Fibroblast of villous mesenchyme (primary cell): ENCODE data around the gene TPSAB1. TPM values are rescaled to one million over a fixed set of nuclear protein-coding genes. Genes with fewer than 3 reads are reported as not detected.

Experiments used
- DNase-seq: peaks from one replicate; pipeline ENCODE4 v3.0.0-alpha.2; 2010; ENCODE audit warnings: low read depth
- H3K4me3 ChIP-seq: 2 replicates; pipeline ENCODE4 v1.5.1; 2011; ENCODE audit warnings: low read depth, mild to moderate bottlenecking, low read length
- CTCF ChIP-seq: IDR thresholded peaks from 2 replicates; pipeline ENCODE4 v1.5.1; 2012; ENCODE audit warnings: low read depth, mild to moderate bottlenecking, low read length; ENCODE audit not compliant: insufficient read depth
- total RNA-seq: library from RNA; depleted of rRNA; stranded (reverse); fragments of >200 nt; gene quantifications from 2 replicates; pipeline ENCODE4 v1.2.3, GENCODE V29; 2012

Gene TPSAB1
- total RNA-seq, 1 donor: not detected

GRCh38 chr16:1216296-1216619 lies 24.2 kb upstream of the TPSAB1 start:
- H3K4me3 ChIP-seq: no peak overlapping the region
- TF ChIP-seq CTCF: no peak
- no peak for DNase-seq

- no peak for DNase-seq
- TF ChIP-seq CTCF: no peak
- no peak overlapping the region for H3K4me3 ChIP-seq
Measured at GRCh38 chr16:1216681-1217400, 23.7 kb upstream of the TPSAB1 start.

DNA sequence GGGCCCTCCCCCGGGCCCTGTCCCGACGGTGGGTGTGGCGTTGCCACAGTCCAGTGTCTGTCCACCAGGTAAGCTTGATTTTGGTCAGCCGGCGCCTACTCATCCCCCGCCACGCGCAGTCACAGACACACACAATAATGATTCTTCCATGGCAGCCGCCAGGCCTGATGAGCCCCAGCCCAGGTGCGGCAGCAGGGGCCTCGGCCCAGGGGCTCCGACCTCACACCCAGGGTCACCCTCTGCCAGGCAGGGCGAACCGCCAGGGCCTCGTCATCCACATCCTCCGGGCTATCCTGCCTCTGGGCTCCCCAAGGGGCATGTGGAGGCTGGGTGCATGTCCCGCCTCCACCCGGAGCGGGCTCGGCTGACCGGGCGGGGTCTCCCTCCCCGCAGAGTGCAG lies 23.0 kb upstream of the TPSAB1 start:
- DNase-seq: no peak
- no peak for TF ChIP-seq CTCF
- no peak overlapping the region for H3K4me3 ChIP-seq

GRCh38 chr16:1218061-1218929 lies 22.2 kb upstream of the TPSAB1 start:
- no peak for DNase-seq
- TF ChIP-seq CTCF: no peak
- no peak overlapping the region for H3K4me3 ChIP-seq

- no peak overlapping the region for H3K4me3 ChIP-seq
- no peak for DNase-seq
- no peak for TF ChIP-seq CTCF
Measured at GRCh38 chr16:1218930-1219611, 21.4 kb upstream of the TPSAB1 start.

GRCh38 chr16:1220098-1220728 lies 20.3 kb upstream of the TPSAB1 start:
- no peak for TF ChIP-seq CTCF
- no peak for DNase-seq
- H3K4me3 ChIP-seq: no peak overlapping the region
